DND-41 (cell line): Measurements from ENCODE around the gene PDE4A.

ENCODE experiments used
- ATAC-seq: fragments of 200-7000 bp; cut with Tn5 transposase; 3 replicates; pipeline ENCODE4 v1.9.1; 2021; ENCODE audit warnings: low read depth; ENCODE audit not compliant: insufficient read depth
- DNase-seq: peaks from one replicate; pipeline ENCODE4 v3.0.0-alpha.2; 2020
- H2AFZ ChIP-seq: 2 replicates; pipeline ENCODE4 v1.6.0; 2012; ENCODE audit warnings: low read depth, low read length
- H3K27ac ChIP-seq: 2 replicates; pipeline ENCODE4 v1.5.1; 2012; ENCODE audit warnings: low read length, inconsistent platforms
- H3K27me3 ChIP-seq: fragments of 200-600 bp; sonication (generic); 2 replicates; pipeline ENCODE4 v1.6.0; 2012; ENCODE audit warnings: low read length, mild to moderate bottlenecking, inconsistent platforms; ENCODE audit not compliant: insufficient read depth, poor library complexity
- H3K36me3 ChIP-seq: 2 replicates; pipeline ENCODE4 v1.5.1; 2012; ENCODE audit warnings: low read length, inconsistent platforms; ENCODE audit not compliant: insufficient read depth
- H3K4me1 ChIP-seq: 2 replicates; pipeline ENCODE4 v1.5.1; 2012; ENCODE audit warnings: mild to moderate bottlenecking, low read length; ENCODE audit not compliant: insufficient read depth
- H3K4me2 ChIP-seq: 2 replicates; pipeline ENCODE4 v1.6.0; 2012; ENCODE audit warnings: mild to moderate bottlenecking, moderate library complexity, low read length, inconsistent platforms; ENCODE audit not compliant: insufficient read depth
- H3K4me3 ChIP-seq, 2 experiments: fragments of 200-600 bp in 1 of 2; shearing (Covaris generic) in 1 of 2; 2 replicates each; pipeline ENCODE4 v1.5.1; 2012 to 2016; ENCODE audit warnings: inconsistent platforms in 2 of 2, low read length in 2 of 2, mild to moderate bottlenecking in 2 of 2, low read depth in 1 of 2, moderate library complexity in 1 of 2
- H3K79me2 ChIP-seq: 2 replicates; pipeline ENCODE4 v1.6.0; 2012; ENCODE audit warnings: low read length, inconsistent platforms; ENCODE audit not compliant: insufficient read depth
- H3K9ac ChIP-seq: 2 replicates; pipeline ENCODE4 v1.6.0; 2012; ENCODE audit warnings: low read depth, mild to moderate bottlenecking, inconsistent platforms, low read length, moderate library complexity
- H3K9me3 ChIP-seq: 2 replicates; pipeline ENCODE4 v1.5.1; 2012; ENCODE audit warnings: low read length, moderate library complexity, mild to moderate bottlenecking, inconsistent platforms; ENCODE audit not compliant: insufficient read depth, severe bottlenecking
- H4K20me1 ChIP-seq: 2 replicates; pipeline ENCODE4 v1.6.0; 2012; ENCODE audit warnings: low read length; ENCODE audit not compliant: insufficient read depth
- EZH2 ChIP-seq: IDR thresholded peaks from 3 replicates; pipeline ENCODE4 v1.6.1; 2012; ENCODE audit warnings: borderline replicate concordance, low read depth, mild to moderate bottlenecking, moderate library complexity, low read length, inconsistent platforms; ENCODE audit not compliant: severe bottlenecking
- TF ChIP-seq, protein P1 (sequence below): IDR thresholded peaks from 2 replicates; pipeline ENCODE4 v1.5.1; 2012; ENCODE audit warnings: borderline replicate concordance, low read length, moderate library complexity, mild to moderate bottlenecking; ENCODE audit not compliant: poor library complexity, severe bottlenecking; ENCODE audit errors: extremely low read depth

PDE4A gene

DNA sequence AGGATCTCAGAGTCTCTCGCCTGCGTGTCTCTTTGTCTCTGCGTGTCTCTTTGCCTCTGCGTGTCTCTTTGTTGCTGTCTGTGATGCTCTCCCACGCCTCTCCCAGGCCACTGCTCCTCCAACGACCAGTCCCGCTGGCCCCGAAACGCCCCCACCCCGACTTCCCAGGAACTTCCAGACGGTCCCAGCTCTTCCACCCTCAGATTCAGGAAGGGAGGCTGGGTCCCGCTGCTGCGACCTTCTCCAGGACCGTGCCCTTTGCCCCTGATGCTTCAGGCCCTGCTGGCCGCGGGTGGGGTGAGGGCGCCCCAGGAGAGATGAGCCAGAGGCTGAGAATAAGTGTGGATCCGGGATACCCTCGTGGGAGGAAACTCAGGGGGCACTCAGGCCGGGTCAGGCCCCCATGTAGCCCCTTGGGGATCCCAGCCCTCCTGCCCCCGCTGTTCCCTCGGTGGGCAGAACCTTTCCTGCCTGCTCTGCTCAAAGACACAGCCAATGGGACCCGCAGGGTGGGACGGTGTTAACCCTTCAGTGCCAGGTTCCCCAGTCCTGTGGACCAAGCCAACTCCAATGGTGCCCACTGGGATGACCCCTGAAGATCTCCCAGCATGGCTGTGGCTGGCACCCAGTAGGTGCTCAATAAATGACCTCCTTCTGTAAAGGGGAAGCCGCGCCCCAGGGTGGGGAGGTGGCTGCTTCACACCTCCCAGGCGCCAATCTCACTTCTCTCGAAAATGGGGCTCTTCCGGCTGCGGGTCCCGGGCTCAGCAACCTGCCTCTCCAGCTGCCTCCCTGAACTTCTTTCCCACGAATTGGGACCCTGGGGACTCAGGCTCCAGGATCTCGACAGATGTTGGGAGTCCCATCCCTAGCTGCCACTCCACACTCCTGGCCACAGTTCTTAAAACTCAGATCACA lies 98.4 kb downstream of the PDE4A start:
- H2AFZ ChIP-seq, result no peak overlapping the region
- no peak overlapping the region for H3K27ac ChIP-seq
- no peaks in the 10 kb centered on the region for H3K4me1 ChIP-seq
- no peaks in the 10 kb centered on the region for H3K9me3 ChIP-seq
- H3K9ac ChIP-seq, result no peak overlapping the region
- no peaks in the 10 kb centered on the region for H3K79me2 ChIP-seq
- H3K4me2 ChIP-seq, result no peak overlapping the region
- H3K36me3 ChIP-seq, result no peaks in the 10 kb centered on the region
- H3K4me3 ChIP-seq, result no peak overlapping the region
- H3K27me3 ChIP-seq, result no peaks in the 10 kb centered on the region
- no peak for TF ChIP-seq EZH2
- TF ChIP-seq, protein P1, sequence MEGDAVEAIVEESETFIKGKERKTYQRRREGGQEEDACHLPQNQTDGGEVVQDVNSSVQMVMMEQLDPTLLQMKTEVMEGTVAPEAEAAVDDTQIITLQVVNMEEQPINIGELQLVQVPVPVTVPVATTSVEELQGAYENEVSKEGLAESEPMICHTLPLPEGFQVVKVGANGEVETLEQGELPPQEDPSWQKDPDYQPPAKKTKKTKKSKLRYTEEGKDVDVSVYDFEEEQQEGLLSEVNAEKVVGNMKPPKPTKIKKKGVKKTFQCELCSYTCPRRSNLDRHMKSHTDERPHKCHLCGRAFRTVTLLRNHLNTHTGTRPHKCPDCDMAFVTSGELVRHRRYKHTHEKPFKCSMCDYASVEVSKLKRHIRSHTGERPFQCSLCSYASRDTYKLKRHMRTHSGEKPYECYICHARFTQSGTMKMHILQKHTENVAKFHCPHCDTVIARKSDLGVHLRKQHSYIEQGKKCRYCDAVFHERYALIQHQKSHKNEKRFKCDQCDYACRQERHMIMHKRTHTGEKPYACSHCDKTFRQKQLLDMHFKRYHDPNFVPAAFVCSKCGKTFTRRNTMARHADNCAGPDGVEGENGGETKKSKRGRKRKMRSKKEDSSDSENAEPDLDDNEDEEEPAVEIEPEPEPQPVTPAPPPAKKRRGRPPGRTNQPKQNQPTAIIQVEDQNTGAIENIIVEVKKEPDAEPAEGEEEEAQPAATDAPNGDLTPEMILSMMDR, result no peak
- DNase-seq, result no peak
- no peaks in the 10 kb centered on the region for H4K20me1 ChIP-seq
- no peak; the same call in 2 of the 3 replicates for ATAC-seq
